ENCODE data around the gene CAPN7.

GRCh38 chr3:15265655-15266509 is 59.8 kb downstream of the CAPN7 start:
- TF ChIP-seq CTCF (conservative IDR thresholded peaks at IDR 0.05 in 1 of 2, IDR thresholded peaks at IDR 0.05 in 1 of 2; ENCODE audit: low read depth in 1 of 2, low read length in 2 of 2) (no peak), EZH2 (IDR thresholded peaks at IDR 0.05; ENCODE audit: low read length, missing control alignments) (no peak)

All from fibroblast of lung (primary cell).